H1 (cell line): ENCODE data around the gene ZMIZ1. TPM values are rescaled to one million over a fixed set of nuclear protein-coding genes. Genes with fewer than 3 reads are reported as not detected.

ENCODE experiments used
- CHD7 ChIP-seq: fragments of 300-600 bp; sonication (generic); IDR thresholded peaks from 2 replicates; pipeline ENCODE4 v1.7.1; 2012; ENCODE audit warnings: low read length, moderate library complexity, mild to moderate bottlenecking, inconsistent platforms; ENCODE audit not compliant: insufficient replicate concordance
- SIN3A ChIP-seq, 2 experiments: IDR thresholded peaks in 1 of 2; conservative IDR thresholded peaks in 1 of 2; 2 replicates each; pipeline ENCODE4 v1.6.1; 2011 to 2012; ENCODE audit warnings: low read length in 2 of 2, improper control_type of control experiment in 1 of 2, low read depth in 1 of 2, mild to moderate bottlenecking in 1 of 2
- TEAD4 ChIP-seq: IDR thresholded peaks from 2 replicates; pipeline ENCODE4 v1.6.1; 2012; ENCODE audit warnings: low read depth, low read length, inconsistent platforms, mixed read lengths
- USF2 ChIP-seq: IDR thresholded peaks from 2 replicates; pipeline ENCODE4 v1.6.1; 2011; ENCODE audit warnings: low read length, improper control_type of control experiment
- polyA plus RNA-seq, 7 experiments: library from polyadenylated mRNA; depleted of rRNA in 3 of 7; stranded (reverse) in 5 of 7; unstranded in 2 of 7; fragments of >200 nt in 5 of 7; fragments of 200-250 nt in 2 of 7; gene quantifications; 1 replicate in 5 of 7; 2 replicates in 1 of 7; 4 replicates in 1 of 7; pipeline versions ENCODE4 v1.2.1 to v1.2.3, GENCODE V29; 2011 to 2013; ENCODE audit warnings: missing spikeins in 2 of 7, mixed read lengths in 2 of 7
- total RNA-seq: library from RNA; stranded (reverse); fragmentation: NEBNext Ultra II Directional; extraction: Animal tissue kit (Norgen Biotek cat#: 25700); gene quantifications from 2 replicates; pipeline ENCODE4 v1.2.1, GENCODE V29; 2021

The ZMIZ1 gene
- total and polyA plus RNA-seq, 2 of the 8 experiments (the other 6 are each of a cell fraction or from before 2014, with no cell fraction given): 8.1 to 28.0 TPM

DNA sequence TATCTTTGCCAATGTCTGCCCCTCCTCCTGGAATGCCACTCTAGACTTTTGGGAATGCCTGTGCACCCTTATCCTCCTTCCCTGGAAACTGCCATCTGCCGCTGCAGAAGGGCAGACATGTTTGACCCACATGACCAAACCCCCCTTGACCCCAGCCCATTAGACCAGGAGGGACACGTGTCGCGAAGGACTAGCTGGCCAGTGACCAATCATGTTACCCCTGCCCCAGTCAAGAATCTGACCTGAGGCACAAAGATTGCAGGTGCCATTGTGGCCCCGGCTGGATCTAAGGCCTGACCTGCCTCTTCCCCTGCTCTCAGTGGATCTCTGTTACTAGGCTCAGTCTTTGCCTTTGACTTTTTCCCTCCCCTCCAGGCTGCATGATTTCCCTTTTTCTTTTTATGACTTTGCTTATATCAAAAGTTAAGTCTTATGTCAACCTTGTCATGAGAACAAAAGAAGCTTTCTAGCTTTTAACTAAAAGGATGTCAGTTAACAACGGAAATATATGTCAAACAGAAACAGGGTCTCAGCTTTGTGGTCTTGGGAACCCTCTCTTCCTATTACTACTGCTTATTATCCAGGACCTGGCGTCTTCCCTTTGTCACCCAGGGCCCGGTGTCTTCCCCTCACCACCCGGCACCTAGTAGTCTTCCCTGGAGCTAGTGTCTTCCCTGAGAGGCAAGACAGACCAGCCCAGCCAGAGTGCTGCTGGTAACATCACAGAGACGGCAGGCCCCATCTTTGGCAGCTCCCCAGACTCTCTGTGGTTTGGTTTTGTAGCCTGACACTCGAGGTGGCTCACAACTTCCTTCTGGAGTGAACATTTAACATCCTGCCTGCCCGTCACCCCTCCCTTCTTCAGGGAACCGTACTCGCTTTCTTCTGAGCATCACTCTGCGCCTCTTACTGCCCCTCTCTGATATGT, 254.1 kb downstream of the ZMIZ1 start (continued):
- no peak for TF ChIP-seq CHD7
- no peak for TF ChIP-seq USF2
- TF ChIP-seq SIN3A (conservative IDR thresholded peaks at IDR 0.05 in 1 of 2, IDR thresholded peaks at IDR 0.05 in 1 of 2; ENCODE audit: low read depth in 1 of 2, low read length in 2 of 2): no peak
- TF ChIP-seq TEAD4: no peak
